GM18868 (cell line): ENCODE measurements around the gene OR6S1.
A peak's percentile ranks its signal among the peaks of the same experiment; 100 is the strongest.
"Not testable (repeated sequence)": the region's sequence is repeated elsewhere in the genome, so short reads cannot be mapped to it uniquely, and the experiment has no call there.

Source experiments
- ATAC-seq: cut with Tn5 transposase; IDR thresholded peaks from one replicate; pipeline ENCODE4 v1.9.1; 2021; ENCODE audit warnings: mild to moderate bottlenecking, moderate library complexity; ENCODE audit not compliant: unreplicated experiment

OR6S1 gene

GRCh38 chr14:20631880-20632389, 9.6 kb downstream of the OR6S1 start:
- peak; percentile 4 for ATAC-seq

- ATAC-seq = no peak
Measured at GRCh38 chr14:20631023-20631879, 10.2 kb downstream of the OR6S1 start.

- no peak for ATAC-seq
Measured at GRCh38 chr14:20630340-20631022, 11.0 kb downstream of the OR6S1 start.

GRCh38 chr14:20628063-20628854, 13.2 kb downstream of the OR6S1 start:
- no peak for ATAC-seq

GRCh38 chr14:20627346-20628027, 14.0 kb downstream of the OR6S1 start:
- ATAC-seq = no peak

GRCh38 chr14:20626274-20626673, 15.2 kb downstream of the OR6S1 start:
- ATAC-seq = no peak

- ATAC-seq = peak; percentile 33
Measured at GRCh38 chr14:20624495-20625070, 16.9 kb downstream of the OR6S1 start.

GRCh38 chr14:20623798-20624197, 17.7 kb downstream of the OR6S1 start:
- no peak for ATAC-seq

- ATAC-seq = no peak
Measured at GRCh38 chr14:20622816-20623291, 18.6 kb downstream of the OR6S1 start.

GRCh38 chr14:20620798-20621478, 20.6 kb downstream of the OR6S1 start:
- ATAC-seq = no peak

GRCh38 chr14:20619688-20620087, 21.8 kb downstream of the OR6S1 start:
- not testable (repeated sequence) for ATAC-seq

- no peak for ATAC-seq
Measured at GRCh38 chr14:20618271-20618749, 23.2 kb downstream of the OR6S1 start.

GRCh38 chr14:20617138-20618003, 24.1 kb downstream of the OR6S1 start:
- no peak for ATAC-seq

GRCh38 chr14:20615996-20616395, 25.5 kb downstream of the OR6S1 start:
- no peak for ATAC-seq

- ATAC-seq = peak; percentile 4
Measured at GRCh38 chr14:20614038-20614840, 27.3 kb downstream of the OR6S1 start.

- ATAC-seq = peak; percentile 70
Measured at GRCh38 chr14:20613094-20614037, 28.1 kb downstream of the OR6S1 start.
